Coronary artery (tissue), 2 donors: ENCODE results near the gene STRA6.

Experiments
- DNase-seq: peaks from one replicate; pipeline ENCODE4 v3.0.0-alpha.2; 2017; ENCODE audit warnings: low spot score
- H3K27ac ChIP-seq, 2 donors: fragments of 200-600 bp; sonication (generic); one replicate each; pipeline ENCODE4 v1.5.1; 2016 to 2019
- H3K4me3 ChIP-seq: fragments of 200-600 bp; sonication (generic); 2 replicates; pipeline ENCODE4 v1.5.1; 2016; ENCODE audit warnings: mild to moderate bottlenecking, moderate library complexity
- CTCF ChIP-seq: fragments of 200-600 bp; sonication (generic); IDR thresholded peaks from one replicate; pipeline ENCODE4 v1.5.1; 2019; ENCODE audit warnings: antibody characterized with exemption

The STRA6 gene

DNA sequence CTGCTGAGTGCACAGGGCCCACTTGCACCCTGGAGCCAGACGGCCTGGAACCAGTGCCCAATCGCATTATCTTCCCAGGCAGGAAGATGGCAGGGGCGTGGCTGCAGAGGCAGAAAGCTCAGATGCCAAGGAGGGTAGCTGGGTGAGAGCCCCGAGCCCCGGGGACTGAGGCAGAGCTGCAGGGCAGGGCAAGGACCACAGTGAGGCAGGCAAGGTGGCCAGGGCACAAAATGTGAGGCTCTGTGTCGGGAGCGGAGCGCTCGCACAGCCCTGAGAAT lies 31.9 kb upstream of the STRA6 start:
- H3K27ac ChIP-seq, result no peak overlapping the region
- no peak for TF ChIP-seq CTCF
- no peak overlapping the region for H3K4me3 ChIP-seq
- no peak for DNase-seq

DNA sequence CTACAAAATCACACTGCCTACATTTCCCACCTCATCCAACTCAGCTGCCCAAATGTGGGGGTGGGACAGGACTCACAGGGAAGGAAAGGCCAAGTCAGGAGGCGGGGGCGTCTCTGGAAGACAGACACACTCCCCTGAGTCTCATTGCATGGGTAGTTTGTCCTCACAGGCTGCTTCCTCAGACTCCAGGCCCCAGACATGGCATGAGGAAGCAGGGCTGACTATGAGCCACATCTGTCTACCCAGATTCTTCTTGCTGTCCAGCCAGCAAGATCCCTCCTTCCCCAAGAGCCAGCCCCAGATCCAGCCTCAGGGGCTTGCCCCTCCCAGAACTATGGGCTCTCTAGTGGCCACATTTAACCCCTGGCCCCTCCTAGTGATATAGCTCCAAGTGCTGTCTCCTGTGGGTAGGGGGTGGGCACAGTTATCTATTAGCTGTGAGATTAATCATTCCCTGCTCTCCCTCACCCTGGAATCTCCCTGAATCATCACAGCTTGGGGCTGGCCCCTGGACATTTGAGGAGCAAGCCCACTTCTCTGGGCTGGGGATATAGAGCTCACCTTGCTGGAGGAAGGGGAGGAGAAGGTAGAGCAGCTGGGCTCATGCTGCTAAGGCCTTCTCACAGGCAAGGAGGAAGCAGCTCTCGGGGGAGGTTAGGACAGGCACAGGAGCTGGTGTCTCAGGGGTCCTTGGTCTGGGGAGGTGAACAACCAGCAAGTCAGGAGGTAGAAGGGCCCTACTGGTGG lies 31.4 kb upstream of the STRA6 start:
- no peak for DNase-seq
- TF ChIP-seq CTCF, result no peak
- H3K27ac ChIP-seq, result no peak overlapping the region
- H3K4me3 ChIP-seq, result no peak overlapping the region

- no peak for TF ChIP-seq CTCF
- no peak for DNase-seq
- Histone ChIP-seq H3K27ac (no peak overlapping the region), H3K4me3 (no peak overlapping the region)
These were observed 30.8 kb upstream of the STRA6 start for GRCh38 chr15:74233373-74233772.

- no peak for DNase-seq
- H3K4me3 ChIP-seq, result no peak overlapping the region
- no peak overlapping the region for H3K27ac ChIP-seq
- TF ChIP-seq CTCF, result no peak
These were observed 28.9 kb upstream of the STRA6 start for GRCh38 chr15:74231475-74231874.

GRCh38 chr15:74229686-74230085 lies 27.1 kb upstream of the STRA6 start:
- Histone ChIP-seq H3K27ac (no peak overlapping the region), H3K4me3 (no peak overlapping the region)
- no peak for DNase-seq
- TF ChIP-seq CTCF, result no peak

DNA sequence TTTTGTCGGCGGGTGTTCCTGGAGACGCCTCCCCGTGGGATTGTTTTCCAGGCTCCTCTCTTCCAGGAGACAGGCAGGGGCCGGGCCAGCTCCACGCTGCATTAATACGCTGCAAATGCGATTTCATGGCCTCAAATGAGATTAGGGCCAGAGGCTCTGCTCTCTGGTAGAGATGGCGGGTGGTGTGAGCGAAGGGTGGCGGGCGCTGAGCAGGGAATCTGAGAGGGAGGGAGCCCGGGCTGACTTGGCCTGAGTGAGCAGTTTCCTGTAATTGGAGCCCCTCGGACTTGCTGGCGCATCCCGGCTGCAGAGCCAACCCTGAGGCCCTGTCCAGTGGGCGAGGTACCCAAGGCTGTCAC lies 26.1 kb upstream of the STRA6 start:
- no peak overlapping the region for H3K27ac ChIP-seq
- TF ChIP-seq CTCF, result no peak
- no peak for DNase-seq
- peak overlapping the region; percentile 36 for H3K4me3 ChIP-seq

GRCh38 chr15:74227968-74228722 lies 25.6 kb upstream of the STRA6 start:
- DNase-seq, result no peak
- no peak for TF ChIP-seq CTCF
- H3K27ac ChIP-seq, result no peak overlapping the region
- H3K4me3 ChIP-seq, result peak overlapping the region; percentile 36
